ENCODE data around the gene VPS37C. TPM values are rescaled to one million over a fixed set of nuclear protein-coding genes. Genes with fewer than 3 reads are reported as not detected.

Gene VPS37C
- total and polyA plus RNA-seq, 10 of the 15 experiments (the other 5 are each of a cell fraction or from before 2014, with no cell fraction given): 0.39 to 16.5 (median 7.8) TPM

GRCh38 chr11:61194169-61194671, 33.0 kb upstream of the VPS37C start:
- BruUV-seq (replicated peaks): no TSS peak
- FAIRE-seq: no peak
- H3K27me3 ChIP-seq (replicated peaks in 1 of 2; ENCODE audit: control insufficient read depth in 2 of 2, insufficient read depth in 2 of 2, low read length in 1 of 2): no peaks in the 10 kb centered on the region
- no peaks in the 10 kb centered on the region for H3K36me3 ChIP-seq (ENCODE audit: control insufficient read depth in 2 of 2, insufficient read depth in 2 of 2, low read length in 1 of 2)
- no peaks in the 10 kb centered on the region for H4K20me1 ChIP-seq (ENCODE audit: control insufficient read depth, insufficient read depth)
- WGBS (ENCODE audit: insufficient coverage, insufficient replicate concordance, low lambda C conversion rate, missing lambda C conversion rate): 44% methylated on average over 11 of the region's 12 CpGs
- no peak for DNase-seq (ENCODE audit: low read depth, low spot score)
- H3K9me3 ChIP-seq (replicated peaks; ENCODE audit: control insufficient read depth, insufficient read depth, low read length): peaks cover 2% of the 10 kb centered on the region; the same call in 2 of the 3 replicates
- no peaks in the 10 kb centered on the region for H3K4me1 ChIP-seq (ENCODE audit: control insufficient read depth, insufficient read depth, low read length)
- ChIA-PET RAD21 (ENCODE audit: unreplicated experiment) (no interaction called here), CTCF (interaction anchor here (0.9 kb wide), 1 partner anchor 133 kb away, joined by 3 read pairs; no protein-coding TSS in a partner anchor), SMC1A (ENCODE audit: uncharacterized antibody, unreplicated experiment) (no interaction called here), POLR2A (interaction anchor here (0.6 kb wide), 1 partner anchor 104 kb away, joined by 3 read pairs; no protein-coding TSS in a partner anchor)
- TF ChIP-seq NBN (IDR thresholded peaks at IDR 0.05) (no peak), SRF (IDR thresholded peaks at IDR 0.05; ENCODE audit: low read depth in 2 of 2, low read length in 2 of 2) (no peak), CHD1 (IDR thresholded peaks at IDR 0.05; ENCODE audit: low read depth, low read length) (no peak), E4F1 (IDR thresholded peaks at IDR 0.05; ENCODE audit: borderline replicate concordance, partially characterized antibody) (no peak), GABPA (IDR thresholded peaks at IDR 0.05; ENCODE audit: low read depth) (no peak), FOXK2 (IDR thresholded peaks at IDR 0.05) (no peak), KAT2A (conservative IDR thresholded peaks at IDR 0.05; ENCODE audit: control insufficient read depth, low read depth, low read length) (no peak), YBX1 (IDR thresholded peaks at IDR 0.05) (no peak), E2F8 (IDR thresholded peaks at IDR 0.05; ENCODE audit: low read depth, partially characterized antibody) (no peak), SREBF2 (IDR thresholded peaks at IDR 0.05; ENCODE audit: low read length) (no peak)
- no peak overlapping the region for H3K27ac ChIP-seq (ENCODE audit: control insufficient read depth, insufficient read depth)
- intact Hi-C loops (cut with micrococcal nuclease; ENCODE audit: unreplicated experiment): no loop called here
- no peaks in the 10 kb centered on the region for H3K79me2 ChIP-seq (ENCODE audit: control insufficient read depth, insufficient read depth, low read length)
- no peak overlapping the region for H3K4me2 ChIP-seq (ENCODE audit: control insufficient read depth, insufficient read depth)
- in situ Hi-C loops (cut with MboI): loop anchor here (5.0 kb wide), 1 partner anchor 73 kb away; no protein-coding TSS in a partner anchor
- no peak overlapping the region for H3K4me3 ChIP-seq
- no peak for ATAC-seq
- H3K9ac ChIP-seq (ENCODE audit: control insufficient read depth, insufficient read depth, low read length): no peak overlapping the region
- no peak overlapping the region for H2AFZ ChIP-seq (ENCODE audit: control insufficient read depth, low read depth, low read length)

Measured in GM12878 (cell line).